SK-N-SH (cell line): ENCODE results near the gene VPS52. TPM values are rescaled to one million over a fixed set of nuclear protein-coding genes. Genes with fewer than 3 reads are reported as not detected.

Source experiments
- CTCF ChIA-PET: fragments of 300-600, 350-600 bp; formaldehyde crosslinking; extraction: SDS; loops from one replicate; lab custom pipeline; 2021; lab: Yijun Ruan, JAX
- POLR2A ChIA-PET: fragments of 350-600 bp; sonication (Branson Sonifier 250); formaldehyde crosslinking; extraction: SDS; loops from one replicate; lab custom pipeline; 2020; ENCODE audit warnings: antibody characterized with exemption, inconsistent platforms; lab: Yijun Ruan, JAX
- DNase-seq: peaks from one replicate; pipeline ENCODE4 v3.0.0; 2012
- H2AFZ ChIP-seq: fragments of 200-600 bp; sonication (generic); 2 replicates; pipeline ENCODE4 v1.8.1; 2016; ENCODE audit warnings: antibody characterized with exemption, mild to moderate bottlenecking, low read depth
- H3F3A ChIP-seq: fragments of 200-600 bp; sonication (generic); replicated peaks from 2 replicates; pipeline ENCODE3; 2016; ENCODE audit warnings: antibody characterized with exemption, mild to moderate bottlenecking; ENCODE audit not compliant: insufficient read depth
- H3K27ac ChIP-seq, 2 experiments: fragments of 200-500 bp in 1 of 2; fragments of 200-600 bp in 1 of 2; sonication (Bioruptor generic) in 1 of 2; sonication (generic), shearing (Covaris generic) in 1 of 2; 2 replicates each; pipeline versions ENCODE4 v1.5.1 to v1.6.1; 2014 to 2016; ENCODE audit warnings: low read depth in 2 of 2, inconsistent platforms in 1 of 2, low read length in 1 of 2, mild to moderate bottlenecking in 1 of 2, mixed read lengths in 1 of 2
- H3K27me3 ChIP-seq: fragments of 200-600 bp; sonication (generic), shearing (Covaris generic); 2 replicates; pipeline ENCODE4 v1.6.1; 2016; ENCODE audit warnings: mixed run types; ENCODE audit not compliant: insufficient read depth
- H3K36me3 ChIP-seq, 2 experiments: fragments of 200-500 bp in 1 of 2; fragments of 200-600 bp in 1 of 2; sonication (Bioruptor generic) in 1 of 2; sonication (generic) in 1 of 2; replicated peaks in 1 of 2; 2 replicates each; pipeline versions ENCODE3 to v1.5.1; 2014 to 2016; ENCODE audit warnings: low read length in 1 of 2, mild to moderate bottlenecking in 1 of 2; ENCODE audit not compliant: insufficient read depth in 2 of 2, control insufficient read depth in 1 of 2
- H3K4me1 ChIP-seq, 2 experiments: fragments of 200-500 bp in 1 of 2; fragments of 200-600 bp in 1 of 2; sonication (Bioruptor generic) in 1 of 2; sonication (generic), shearing (Covaris generic) in 1 of 2; 2 replicates each; pipeline versions ENCODE4 v1.5.1 to v1.6.1; 2014 to 2016; ENCODE audit warnings: low read depth in 1 of 2, low read length in 1 of 2, mixed run types in 1 of 2; ENCODE audit not compliant: insufficient read depth in 2 of 2, control insufficient read depth in 1 of 2
- H3K4me2 ChIP-seq: fragments of 200-600 bp; sonication (generic), shearing (Covaris generic); 2 replicates; pipeline ENCODE4 v1.6.1; 2017; ENCODE audit warnings: mixed run types
- H3K4me3 ChIP-seq, 2 experiments: fragments of 200-500 bp in 1 of 2; fragments of 200-600 bp in 1 of 2; sonication (Bioruptor generic) in 1 of 2; sonication (generic), shearing (Covaris generic) in 1 of 2; 2 replicates each; pipeline versions ENCODE4 v1.5.1 to v1.8.1; 2014 to 2016; ENCODE audit warnings: low read depth in 2 of 2, inconsistent platforms in 1 of 2, low read length in 1 of 2, mild to moderate bottlenecking in 1 of 2, mixed read lengths in 1 of 2, moderate library complexity in 1 of 2
- H3K79me2 ChIP-seq: fragments of 200-600 bp; sonication (generic); 2 replicates; pipeline ENCODE4 v1.8.1; 2017; ENCODE audit warnings: mild to moderate bottlenecking; ENCODE audit not compliant: insufficient read depth
- H3K9ac ChIP-seq: fragments of 200-600 bp; sonication (generic); 2 replicates; pipeline ENCODE4 v1.6.1; 2017; ENCODE audit warnings: mixed run types
- H3K9me2 ChIP-seq: fragments of 200-600 bp; sonication (generic); 2 replicates; pipeline ENCODE4 v1.6.1; 2017; ENCODE audit warnings: mixed run types
- H3K9me3 ChIP-seq: fragments of 200-600 bp; sonication (generic); 2 replicates; pipeline ENCODE4 v1.6.1; 2017; ENCODE audit warnings: mixed run types, mild to moderate bottlenecking, moderate library complexity
- H4K20me1 ChIP-seq: fragments of 200-600 bp; sonication (generic); 2 replicates; pipeline ENCODE4 v1.6.1; 2017; ENCODE audit warnings: mild to moderate bottlenecking, mixed run types; ENCODE audit not compliant: insufficient read depth
- CHD2 ChIP-seq: fragments of 150-350 bp; IDR thresholded peaks from 2 replicates; pipeline ENCODE4 v1.6.1; 2018; ENCODE audit warnings: low read length; ENCODE audit not compliant: partially characterized antibody
- CTCF ChIP-seq: fragments of 200-600 bp; sonication (generic); IDR thresholded peaks from 2 replicates; pipeline ENCODE4 v1.6.1; 2017; ENCODE audit warnings: antibody characterized with exemption, mild to moderate bottlenecking, moderate library complexity
- ELF1 ChIP-seq: IDR thresholded peaks from 2 replicates; pipeline ENCODE4 v1.4.0; 2012
- EZH2phosphoT487 ChIP-seq: fragments of 200-600 bp; sonication (generic); IDR thresholded peaks from 2 replicates; pipeline ENCODE4 v1.6.1; 2017; ENCODE audit warnings: low read depth, mixed run types, mild to moderate bottlenecking, antibody characterized with exemption, moderate library complexity, borderline replicate concordance
- FOXJ3 ChIP-seq: sonication (generic); formaldehyde crosslinking; IDR thresholded peaks from 2 replicates; pipeline ENCODE4 v1.5.1; 2020; ENCODE audit warnings: mild to moderate bottlenecking, missing genetic modification reagents
- MAX ChIP-seq: IDR thresholded peaks from 2 replicates; pipeline ENCODE4 v1.4.0; 2012; ENCODE audit warnings: low read depth
- MEF2A ChIP-seq: IDR thresholded peaks from 2 replicates; pipeline ENCODE4 v1.4.0; 2012; ENCODE audit warnings: low read depth, borderline replicate concordance
- MXI1 ChIP-seq: IDR thresholded peaks from 2 replicates; pipeline ENCODE4 v1.6.1; 2012; ENCODE audit warnings: mild to moderate bottlenecking, low read depth, low read length, improper control_type of control experiment
- NFIC ChIP-seq: IDR thresholded peaks from 2 replicates; pipeline ENCODE4 v1.4.0; 2012; ENCODE audit warnings: borderline replicate concordance
- NRF1 ChIP-seq: IDR thresholded peaks from 2 replicates; pipeline ENCODE4 v1.6.1; 2012; ENCODE audit warnings: low read depth, mild to moderate bottlenecking, low read length
- RFX5 ChIP-seq: IDR thresholded peaks from 2 replicates; pipeline ENCODE4 v1.6.1; 2012; ENCODE audit warnings: mild to moderate bottlenecking, improper control_type of control experiment, low read length
- USF2 ChIP-seq: fragments of 150-350 bp; IDR thresholded peaks from 2 replicates; pipeline ENCODE4 v1.6.1; 2017; ENCODE audit warnings: antibody characterized with exemption, low read length, low read depth, borderline replicate concordance
- WGBS: methylation state at CpG from one replicate; pipeline ENCODE4 v1.1.6; 2017; ENCODE audit warnings: low lambda C conversion rate; 5-methylcytosine and 5-hydroxymethylcytosine counted together
- polyA plus RNA-seq, 3 experiments: library from polyadenylated mRNA; depleted of rRNA; stranded (reverse); fragments of >200 nt; gene quantifications; 2 replicates each; pipeline ENCODE4 v1.2.3, GENCODE V29; 2012

Gene VPS52
- polyA plus RNA-seq, 1 of the 3 experiments (the other 2 are of a cell fraction): 74.0 TPM

- H3K9me2 ChIP-seq: no peaks in the 10 kb centered on the region
- H3K9ac ChIP-seq: peak overlapping the region; percentile 60; the same call in 1 of the 2 replicates
- peak overlapping the region; percentile 74; the same call in 1 of the 2 replicates for H3K4me2 ChIP-seq
- H4K20me1 ChIP-seq: peaks cover 3% of the 10 kb centered on the region; the same call in 1 of the 2 replicates
- no peaks in the 10 kb centered on the region for H3K9me3 ChIP-seq
- DNase-seq: peak; percentile 92
- peaks cover 65% of the 10 kb centered on the region for H3K79me2 ChIP-seq
- peak overlapping the region; percentile 88 to 95; a peak in 3 of 4 replicates for H3K27ac ChIP-seq
- H2AFZ ChIP-seq: no peak overlapping the region
- H3F3A ChIP-seq: peaks cover 43% of the 10 kb centered on the region
- H3K4me3 ChIP-seq: peak overlapping the region; percentile 50 to 56; a peak in 3 of 4 replicates
- ChIA-PET CTCF (interaction anchor here (1.0 to 4.5 kb wide), 7 partner anchors 18 to 109 kb away, joined by 3 to 16 read pairs (median 3); partner anchors contain the start of genes RPS18 and VPS52), POLR2A (interaction anchor here (1.0 to 1.9 kb wide), 5 partner anchors 18 to 346 kb away, joined by 6 to 11 read pairs (median 7); partner anchors contain the start of genes B3GALT4, PFDN6, RPS18 and VPS52)
- H3K4me1 ChIP-seq: peaks cover 29 to 55% of the 10 kb centered on the region in 2 experiments; a peak in 3 of 4 replicates
- H3K27me3 ChIP-seq: no peaks in the 10 kb centered on the region
- WGBS: 2% methylated on average over 9 of the region's 27 CpGs
- H3K36me3 ChIP-seq: peaks cover 19 to 27% of the 10 kb centered on the region in 2 experiments
- TF ChIP-seq EZH2phosphoT487: no peak
- TF ChIP-seq CTCF: no peak
- TF ChIP-seq CHD2: no peak
- TF ChIP-seq USF2: no peak
- TF ChIP-seq NRF1: no peak
- TF ChIP-seq RFX5: no peak
Measured at GRCh38 chr6:33317419-33317668, 45.7 kb upstream of the VPS52 start.

GRCh38 chr6:33316603-33317418, 45.1 kb upstream of the VPS52 start:
- 73% methylated on average over 19 of the region's 19 CpGs for WGBS
- Histone ChIP-seq H3F3A (peaks cover 43% of the 10 kb centered on the region), H3K4me3 (peak overlapping the region; percentile 50 to 56), H4K20me1 (peaks cover 8% of the 10 kb centered on the region; the same call in 1 of the 2 replicates), H3K79me2 (peaks cover 65% of the 10 kb centered on the region), H3K27ac (peak overlapping the region; percentile 40 to 56; a peak in 2 of 4 replicates), H3K27me3 (no peaks in the 10 kb centered on the region), H3K9me2 (no peaks in the 10 kb centered on the region), H3K9me3 (no peaks in the 10 kb centered on the region), H3K9ac (no peak overlapping the region), H2AFZ (no peak overlapping the region), H3K4me2 (peak overlapping the region; percentile 74), H3K4me1 (peaks cover 29 to 59% of the 10 kb centered on the region in 2 experiments; a peak in 3 of 4 replicates), H3K36me3 (peaks cover 19 to 27% of the 10 kb centered on the region in 2 experiments)
- TF ChIP-seq CHD2: no peak
- no peak for TF ChIP-seq RFX5
- TF ChIP-seq MXI1: no peak
- no peak for TF ChIP-seq MEF2A
- no peak for TF ChIP-seq USF2
- no peak for TF ChIP-seq FOXJ3 (CRISPR knock-in tag)
- TF ChIP-seq NFIC: no peak
- no peak for TF ChIP-seq ELF1
- no peak for TF ChIP-seq MAX
- CTCF ChIA-PET: interaction anchor here (1.0 to 4.5 kb wide), 6 partner anchors 17 to 109 kb away, joined by 3 to 16 read pairs (median 4); partner anchors contain the start of genes RPS18 and VPS52
- POLR2A ChIA-PET: interaction anchor here (1.5 to 1.9 kb wide), 3 partner anchors 17 to 345 kb away, joined by 6 to 11 read pairs (median 10); partner anchors contain the start of genes RPS18 and VPS52
- peak; percentile 40 for DNase-seq
